GM10266 (cell line): ENCODE results near the gene NLGN3.
A peak's percentile ranks its signal among the peaks of the same experiment; 100 is the strongest.
"Not testable (repeated sequence)": the region's sequence is repeated elsewhere in the genome, so short reads cannot be mapped to it uniquely, and the experiment has no call there.

Experiments used
- DNase-seq: peaks from one replicate; pipeline ENCODE4 v3.0.0; 2012; ENCODE audit errors: extremely low spot score
- CTCF ChIP-seq: IDR thresholded peaks from 2 replicates; pipeline ENCODE4 v1.5.1; 2012; ENCODE audit warnings: mild to moderate bottlenecking, low read depth; ENCODE audit not compliant: control insufficient read depth, insufficient read depth; ENCODE audit errors: missing control alignments

NLGN3 gene

GRCh38 chrX:71178908-71179307 lies 34.3 kb downstream of the NLGN3 start:
- TF ChIP-seq CTCF: peak; percentile 61
- DNase-seq: peak; percentile 35

GRCh38 chrX:71180579-71181265 lies 36.1 kb downstream of the NLGN3 start:
- not testable (repeated sequence) for DNase-seq

- TF ChIP-seq CTCF: no peak
- no peak for DNase-seq
These were observed 36.9 kb downstream of the NLGN3 start for GRCh38 chrX:71181558-71181909.

GRCh38 chrX:71181910-71182799 lies 37.5 kb downstream of the NLGN3 start:
- peak; percentile 63 for DNase-seq
- no peak for TF ChIP-seq CTCF

- no peak for DNase-seq
- TF ChIP-seq CTCF: no peak
These were observed 38.2 kb downstream of the NLGN3 start for GRCh38 chrX:71182871-71183270.

DNA sequence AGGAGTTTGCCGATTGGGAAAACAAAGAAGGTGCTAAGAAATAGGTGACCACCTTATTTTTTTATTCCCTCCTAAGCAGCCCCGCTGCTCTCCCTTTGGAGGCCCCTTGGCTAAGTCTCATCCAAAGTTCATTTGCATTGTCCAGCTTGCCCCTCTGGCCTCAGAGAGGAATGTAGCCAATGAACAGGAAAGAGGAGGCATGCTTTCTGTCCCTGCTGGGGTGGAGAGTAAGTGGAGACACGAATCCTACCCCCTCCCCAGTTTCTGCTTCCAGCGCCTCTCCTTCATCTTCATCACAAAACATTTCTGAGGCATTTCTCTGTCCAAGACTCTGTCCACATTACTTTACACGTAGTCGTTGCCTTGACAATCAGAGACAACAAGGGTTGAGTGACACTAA lies 38.7 kb downstream of the NLGN3 start:
- no peak for TF ChIP-seq CTCF

GRCh38 chrX:71184092-71184491 lies 39.5 kb downstream of the NLGN3 start:
- no peak for TF ChIP-seq CTCF

More for the DNA sequence above, 38.7 kb downstream of the NLGN3 start:
- no peak for DNase-seq

More at GRCh38 chrX:71184092-71184491, 39.5 kb downstream of the NLGN3 start:
- DNase-seq: no peak
